Psoas muscle (tissue), 8 donors: ENCODE measurements around the gene CAMK1D. TPM values are rescaled to one million over a fixed set of nuclear protein-coding genes. Genes with fewer than 3 reads are reported as not detected.
"Not testable (repeated sequence)": the region's sequence is repeated elsewhere in the genome, so short reads cannot be mapped to it uniquely, and the experiment has no call there.

Experiments
- ATAC-seq, 4 donors: fragments of 200-7000 bp; cut with Tn5 transposase; one replicate each; pipeline ENCODE4 v1.9.1; 2020; ENCODE audit warnings: moderate library complexity in 3 of 4, mild to moderate bottlenecking in 2 of 4
- DNase-seq, 2 donors: peaks; one replicate each; pipeline ENCODE4 v3.0.0-alpha.2; 2020
- H3K27ac ChIP-seq: fragments of 200-600 bp; one replicate; pipeline ENCODE4 v1.8.0; 2022
- H3K27me3 ChIP-seq, 3 donors: fragments of 200-600 bp in 1 of 3; one replicate each; pipeline versions ENCODE4 v1.6.1 to v1.8.0; 2013 to 2022; ENCODE audit warnings: low read length in 2 of 3, mild to moderate bottlenecking in 2 of 3, moderate library complexity in 1 of 3; ENCODE audit not compliant: insufficient read depth in 3 of 3
- H3K36me3 ChIP-seq, 2 donors: fragments of 200-600 bp in 1 of 2; one replicate each; pipeline versions ENCODE4 v1.6.1 to v1.8.0; 2013 to 2022; ENCODE audit warnings: low read depth in 1 of 2, mild to moderate bottlenecking in 1 of 2, moderate library complexity in 1 of 2; ENCODE audit not compliant: insufficient read depth in 1 of 2
- H3K4me1 ChIP-seq: fragments of 200-600 bp; one replicate; pipeline ENCODE4 v1.8.0; 2022
- H3K4me3 ChIP-seq: fragments of 200-600 bp; one replicate; pipeline ENCODE4 v1.8.0; 2022; ENCODE audit warnings: mild to moderate bottlenecking
- H3K9me3 ChIP-seq: fragments of 200-600 bp; one replicate; pipeline ENCODE4 v1.8.0; 2022
- CTCF ChIP-seq: fragments of 200-600 bp; IDR thresholded peaks from one replicate; pipeline ENCODE4 v1.8.0; 2022; ENCODE audit warnings: antibody characterized with exemption
- WGBS, 3 donors: extraction: QIAGEN DNeasy Blood & Tissue Kit; methylation state at CpG; one replicate each; pipeline versions ENCODE4 v1.1.6 to v1.1.7; 2013; 5-methylcytosine and 5-hydroxymethylcytosine counted together
- intact Hi-C, 2 donors: fragments of 100-400 bp; cut with DNase I; formaldehyde crosslinking; loops; one replicate each; pipeline versions ENCODE4 v1.11.0 to v1.14.2; 2022
- polyA plus RNA-seq, 3 donors: library from polyadenylated mRNA; stranded (reverse); fragments of 200-250 nt; gene quantifications; one replicate each; pipeline ENCODE4 v1.2.3, GENCODE V29; 2013
- total RNA-seq, 4 donors: library from RNA; stranded (reverse); fragmentation: NEBNext Ultra II Directional in 2 of 4; extraction: Animal tissue kit (Norgen Biotek cat#: 25700) in 2 of 4; gene quantifications; one replicate each; pipeline versions ENCODE4 v1.2.1 to v1.2.4, GENCODE V29; 2021 to 2023
- donor health status: healthy with polysubstance abuse.
- donor health status: DM: no; HTN: no; CAD: no; lungs with moderate emphysema.
- donor health status: Bipolar disorder and iron deficiency.
- donor health status: healthy.
- donor health status: DM: yes; HTN: yes; CAD: no.
- donor health status: DM: no; HTN: no; CAD: no.
- donor health status: DM: no; HTN: no; CAD: no.
- donor health status: DM: yes; HTN: yes; CAD: no.

The CAMK1D gene
- total and polyA plus RNA-seq, 7 donors, result 0.39 to 1.8 (median 0.53) TPM

- Histone ChIP-seq H3K4me3 (no peak overlapping the region), H3K27ac (no peak overlapping the region), H3K9me3 (no peaks in the 10 kb centered on the region), H3K36me3 (no peaks in the 10 kb centered on the region), H3K4me1 (no peaks in the 10 kb centered on the region), H3K27me3 (no peaks in the 10 kb centered on the region)
- no peak for TF ChIP-seq CTCF
- DNase-seq, result no peak
- intact Hi-C loops, result loop anchor here in 1 of 2 donors (5.0 kb wide), 1 partner anchor 374 kb away; no protein-coding TSS in a partner anchor
- ATAC-seq, result no peak
- 77 to 79% (median 79%) methylated on average over 4 of the region's 4 CpGs for WGBS, 3 donors
Observed at GRCh38 chr10:12723220-12723619, 373.9 kb downstream of the CAMK1D start.

GRCh38 chr10:12724807-12725579 is 375.6 kb downstream of the CAMK1D start:
- Histone ChIP-seq H3K9me3 (no peaks in the 10 kb centered on the region), H3K36me3 (no peaks in the 10 kb centered on the region), H3K4me1 (no peaks in the 10 kb centered on the region), H3K4me3 (no peak overlapping the region), H3K27me3 (no peaks in the 10 kb centered on the region), H3K27ac (no peak overlapping the region)
- ATAC-seq (no peak), DNase-seq (no peak)
- no peak for TF ChIP-seq CTCF
- WGBS, 3 donors, result 77 to 80% (median 78%) methylated on average over 10 of the region's 10 CpGs
- intact Hi-C loops, result loop anchor here in 1 of 2 donors (5.0 kb wide), 1 partner anchor 372 kb away; no protein-coding TSS in a partner anchor

- ATAC-seq, H3K9me3 ChIP-seq, DNase-seq, H3K4me3 ChIP-seq, intact Hi-C loops, H3K27ac ChIP-seq, H3K4me1 ChIP-seq, H3K36me3 ChIP-seq, H3K27me3 ChIP-seq: not testable (repeated sequence)
- WGBS, 3 donors, result 91 to 97% (median 95%) methylated on average over 5 of the region's 5 CpGs
Observed at GRCh38 chr10:12725580-12725888, 376.2 kb downstream of the CAMK1D start.

- TF ChIP-seq CTCF, result no peak
- Histone ChIP-seq H3K27me3 (no peaks in the 10 kb centered on the region), H3K9me3 (no peaks in the 10 kb centered on the region), H3K36me3 (no peaks in the 10 kb centered on the region), H3K27ac (no peak overlapping the region), H3K4me1 (no peaks in the 10 kb centered on the region), H3K4me3 (no peak overlapping the region)
- DNase-seq (no peak), ATAC-seq (peak; percentile 52 to 84 (median 70))
- intact Hi-C loops, result no loop called here
- WGBS, 3 donors, result 80 to 92% (median 84%) methylated on average over 19 of the region's 19 CpGs
Observed at GRCh38 chr10:12726971-12727831, 377.9 kb downstream of the CAMK1D start.

GRCh38 chr10:12727832-12728215 is 378.5 kb downstream of the CAMK1D start:
- no peak for TF ChIP-seq CTCF
- no peak overlapping the region for H3K4me3 ChIP-seq
- H3K27ac ChIP-seq, result peak overlapping the region; percentile 30
- WGBS, 3 donors, result 22 to 50% (median 26%) methylated on average over 10 of the region's 10 CpGs
- H3K27me3 ChIP-seq, result no peaks in the 10 kb centered on the region
- H3K36me3 ChIP-seq, result no peaks in the 10 kb centered on the region
- DNase-seq (peak; percentile 60 to 76), ATAC-seq (peak; percentile 64 to 90 (median 80))
- intact Hi-C loops, result no loop called here
- no peaks in the 10 kb centered on the region for H3K4me1 ChIP-seq
- no peaks in the 10 kb centered on the region for H3K9me3 ChIP-seq
